Measurements from ENCODE around the gene C11orf42.

Gene C11orf42

DNA sequence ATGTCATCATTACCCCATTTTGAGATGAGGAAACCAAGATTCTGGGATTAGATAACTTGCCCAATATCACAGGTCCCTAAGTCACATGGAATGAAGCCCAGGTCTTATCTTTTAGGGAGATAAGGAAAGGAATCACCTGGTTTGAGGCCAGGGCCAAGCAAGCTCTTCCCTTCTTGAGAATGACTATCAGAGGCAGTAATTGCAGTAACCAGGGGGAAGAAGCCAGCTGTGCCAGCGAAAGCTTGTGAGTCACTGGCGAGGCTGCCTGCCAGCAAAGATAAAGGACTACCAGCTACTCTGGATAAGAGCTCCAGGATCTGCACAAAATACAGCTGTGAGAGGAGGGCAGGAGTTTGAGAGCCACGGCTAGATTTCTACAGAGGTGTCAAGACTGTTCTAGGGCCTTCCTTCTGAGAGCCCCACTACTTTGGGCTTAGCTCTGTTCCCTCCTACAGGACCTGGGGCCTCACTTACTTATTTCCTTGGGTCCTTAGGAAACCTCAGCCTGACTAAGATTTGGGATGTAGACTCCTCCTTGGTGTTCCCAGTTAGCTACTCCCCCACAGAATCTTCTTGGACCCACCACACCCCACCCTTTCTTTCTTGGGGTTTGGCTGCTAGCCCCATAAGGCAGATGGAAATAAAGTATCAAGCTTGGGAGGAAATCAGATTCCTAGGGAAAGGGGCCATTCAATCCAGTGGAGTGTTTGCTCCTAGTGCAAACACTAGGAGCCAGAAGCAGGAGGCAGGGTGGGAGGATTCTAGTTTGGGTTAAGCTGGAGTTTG is 44.6 kb downstream of the C11orf42 start:
- Histone ChIP-seq H3K4me3 (no peak overlapping the region), H3K9ac (no peak overlapping the region), H3K36me3 (no peaks in the 10 kb centered on the region), H3K27ac (no peak overlapping the region), H3K27me3 (no peaks in the 10 kb centered on the region), H3K4me1 (no peaks in the 10 kb centered on the region), H3K4me2 (no peak overlapping the region), H3K9me3 (no peaks in the 10 kb centered on the region), H4K20me1 (no peaks in the 10 kb centered on the region)
- no peak for TF ChIP-seq Cebpa-rat (IDR thresholded peaks at IDR 0.05)

DNA sequence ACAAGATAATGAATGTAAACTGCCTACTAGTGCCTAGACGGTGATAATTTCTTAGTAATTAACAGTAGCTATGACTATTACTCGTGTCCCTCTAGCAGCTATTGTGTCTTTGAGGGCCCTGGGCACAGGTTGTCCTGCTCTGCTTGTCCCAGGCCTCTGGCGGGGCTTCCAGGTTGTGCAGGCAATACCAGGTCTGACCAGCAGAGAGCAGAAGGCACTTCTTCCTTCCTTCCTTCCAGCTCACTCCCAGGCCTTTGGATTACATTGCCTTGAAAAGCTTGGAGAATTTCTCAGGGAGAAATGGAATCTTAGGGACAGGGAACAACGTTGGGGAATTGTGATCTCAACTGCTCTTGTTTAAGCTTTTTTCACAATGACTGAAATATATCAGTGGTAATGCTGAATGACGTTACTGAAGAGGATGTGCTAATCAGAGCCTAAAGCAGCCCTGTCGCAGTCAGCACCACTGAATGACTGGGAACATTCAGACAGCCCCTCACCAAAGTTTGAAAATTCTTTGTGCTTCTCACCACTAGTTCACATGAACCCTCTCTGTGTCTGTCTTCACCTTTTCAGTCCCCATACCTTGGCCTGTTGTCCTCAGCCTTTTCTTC is 45.9 kb downstream of the C11orf42 start:
- Histone ChIP-seq H3K4me3 (no peak overlapping the region), H3K4me1 (no peaks in the 10 kb centered on the region), H4K20me1 (no peaks in the 10 kb centered on the region)

DNA sequence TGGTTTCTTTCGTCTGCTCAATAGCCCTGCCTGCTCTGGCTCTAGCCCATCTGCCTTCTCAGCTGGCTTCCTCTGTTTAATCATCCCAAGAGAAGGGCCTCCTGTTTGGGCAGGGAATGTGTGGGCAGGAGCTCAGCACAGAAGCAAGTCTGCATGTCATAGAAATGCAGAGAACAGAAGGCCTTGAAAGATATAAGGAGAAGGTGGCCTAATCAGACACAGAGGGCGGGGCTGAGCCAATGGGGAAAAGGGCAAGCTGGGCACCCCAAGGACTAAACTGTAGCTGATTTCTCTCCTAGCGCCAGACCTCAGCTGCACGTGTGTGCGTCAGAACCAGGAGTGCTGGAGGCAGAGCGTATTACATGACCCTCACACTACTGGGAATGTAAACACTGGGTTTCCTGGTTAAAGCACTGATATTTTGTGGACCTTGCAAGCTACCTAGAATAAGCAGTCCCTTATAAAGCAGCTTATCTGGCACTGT is 46.7 kb downstream of the C11orf42 start:
- Histone ChIP-seq H4K20me1 (no peaks in the 10 kb centered on the region), H3K9ac (no peak overlapping the region), H3K4me3 (no peak overlapping the region), H3K36me3 (no peaks in the 10 kb centered on the region), H3K9me3 (no peaks in the 10 kb centered on the region), H3K27ac (no peak overlapping the region), H3K27me3 (no peaks in the 10 kb centered on the region), H3K4me2 (no peak overlapping the region), H3K4me1 (no peaks in the 10 kb centered on the region)
- no peak for TF ChIP-seq Cebpa-rat (IDR thresholded peaks at IDR 0.05)

More for the DNA sequence above, 45.9 kb downstream of the C11orf42 start:
- Histone ChIP-seq H3K36me3 (no peaks in the 10 kb centered on the region), H3K4me2 (no peak overlapping the region), H3K27ac (no peak overlapping the region), H3K9me3 (no peaks in the 10 kb centered on the region), H3K9ac (no peak overlapping the region), H3K27me3 (no peaks in the 10 kb centered on the region)
- TF ChIP-seq Cebpa-rat (IDR thresholded peaks at IDR 0.05): no peak

DNA sequence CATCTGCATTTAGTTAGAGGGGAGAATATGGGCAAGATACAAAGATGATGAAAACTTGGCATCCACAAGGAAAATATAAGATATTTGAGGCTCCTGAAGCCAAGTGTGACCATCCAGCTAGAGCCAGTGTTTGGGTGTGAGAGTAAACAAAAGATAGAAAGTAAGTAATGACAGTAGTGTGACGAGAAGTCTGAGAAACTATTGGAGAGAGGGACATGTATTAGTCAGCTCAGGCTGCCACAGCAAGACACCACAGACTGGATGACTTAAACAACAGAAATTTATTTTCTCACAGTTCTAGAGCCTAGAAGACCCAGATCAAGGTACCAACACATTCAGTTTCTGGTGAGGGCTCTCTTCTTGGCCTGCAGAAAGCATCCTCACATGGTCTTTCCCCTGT is 47.8 kb downstream of the C11orf42 start:
- Histone ChIP-seq H3K27me3 (no peaks in the 10 kb centered on the region), H3K9ac (no peak overlapping the region), H3K4me2 (no peak overlapping the region), H3K36me3 (no peaks in the 10 kb centered on the region), H3K4me1 (no peaks in the 10 kb centered on the region), H3K4me3 (no peak overlapping the region), H3K27ac (no peak overlapping the region), H4K20me1 (no peaks in the 10 kb centered on the region), H3K9me3 (no peaks in the 10 kb centered on the region)
- no peak for TF ChIP-seq Cebpa-rat (IDR thresholded peaks at IDR 0.05)

DNA sequence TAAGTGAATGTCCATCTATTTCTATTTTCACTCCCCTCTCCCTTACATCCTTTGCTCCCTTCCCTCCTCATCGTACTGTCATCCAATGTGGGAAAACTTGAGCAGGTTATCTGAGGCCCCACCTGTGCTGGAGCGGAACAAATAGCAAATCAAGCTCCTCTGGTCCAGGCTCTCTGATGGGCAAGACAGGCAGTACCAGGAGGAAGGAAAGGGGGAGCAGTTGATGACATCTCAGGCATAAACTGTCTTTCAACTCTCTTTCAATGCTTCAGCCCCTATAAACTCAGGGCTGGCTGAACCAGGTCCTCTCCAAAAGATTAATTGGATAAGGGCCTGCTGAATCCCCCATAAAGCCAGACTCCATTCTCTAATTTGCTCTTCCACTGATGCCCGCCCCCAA is 52.8 kb downstream of the C11orf42 start:
- Histone ChIP-seq H3K9me3 (peaks cover 4% of the 10 kb centered on the region; the same call in 1 of the 2 replicates), H3K4me1 (no peaks in the 10 kb centered on the region), H3K4me3 (no peak overlapping the region), H3K36me3 (no peaks in the 10 kb centered on the region), H3K27me3 (no peaks in the 10 kb centered on the region), H3K4me2 (no peak overlapping the region), H4K20me1 (no peaks in the 10 kb centered on the region), H3K9ac (no peak overlapping the region), H3K27ac (no peak overlapping the region)
- no peak for TF ChIP-seq Cebpa-rat (IDR thresholded peaks at IDR 0.05)

DNA sequence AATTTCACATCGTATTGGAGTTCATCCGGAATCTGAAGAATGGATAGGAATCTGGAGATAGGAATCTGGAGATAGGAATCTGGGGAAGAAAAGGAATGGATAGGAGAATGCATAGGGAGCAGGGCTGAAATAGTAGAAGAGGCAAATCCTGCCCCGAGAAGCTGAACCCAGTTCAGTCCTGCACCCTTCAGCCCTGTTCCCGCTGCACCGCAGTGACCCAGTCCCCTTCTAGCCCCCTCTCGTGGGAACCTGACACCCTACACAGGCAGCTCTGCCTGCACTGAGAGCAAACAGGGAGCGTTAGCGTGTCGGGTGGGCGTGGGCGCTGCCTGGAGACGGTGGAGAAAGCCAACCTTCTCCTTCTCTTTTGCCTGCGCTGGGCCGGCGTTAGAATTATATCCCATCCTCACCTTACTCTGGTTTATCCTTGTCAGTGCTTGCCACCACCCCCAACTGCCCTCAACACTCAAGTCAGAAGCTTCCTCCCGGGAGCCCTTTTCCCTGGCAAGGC is 53.3 kb downstream of the C11orf42 start:
- Histone ChIP-seq H3K9me3 (peaks cover 4% of the 10 kb centered on the region; the same call in 1 of the 2 replicates), H3K36me3 (no peaks in the 10 kb centered on the region), H3K4me3 (no peak overlapping the region), H3K4me2 (no peak overlapping the region), H3K9ac (no peak overlapping the region), H3K4me1 (no peaks in the 10 kb centered on the region), H4K20me1 (no peaks in the 10 kb centered on the region), H3K27ac (no peak overlapping the region), H3K27me3 (no peaks in the 10 kb centered on the region)
- no peak for TF ChIP-seq Cebpa-rat (IDR thresholded peaks at IDR 0.05)

DNA sequence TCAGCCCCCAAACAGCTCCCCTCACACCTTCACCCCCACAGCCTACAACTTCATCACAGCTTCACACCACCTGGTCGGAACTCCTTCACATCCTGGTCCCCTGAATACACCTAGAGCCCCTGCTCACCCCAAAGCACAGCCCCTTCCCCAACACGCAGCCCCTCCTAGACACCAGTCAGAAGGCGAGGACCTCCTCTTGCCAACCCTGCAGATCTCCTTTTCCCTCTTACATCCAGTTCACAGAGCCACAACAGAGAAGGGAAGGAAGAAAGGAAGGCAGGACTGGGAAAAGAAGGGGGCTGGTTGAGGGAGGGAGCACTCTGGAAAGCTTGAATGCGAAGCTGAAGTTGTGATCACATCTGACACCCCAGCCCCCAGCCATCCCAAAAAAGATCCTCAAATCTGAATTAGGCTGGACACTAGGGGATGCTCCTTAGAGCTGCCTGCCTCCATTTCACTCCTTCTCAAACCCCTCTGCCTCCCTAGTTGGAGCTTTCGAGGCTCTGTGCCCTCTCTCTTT is 54.9 kb downstream of the C11orf42 start:
- no peak overlapping the region for H3K4me3 ChIP-seq
- H3K27me3 ChIP-seq: no peaks in the 10 kb centered on the region
- no peak overlapping the region for H3K4me2 ChIP-seq
- no peak overlapping the region for H3K9ac ChIP-seq
- no peaks in the 10 kb centered on the region for H3K36me3 ChIP-seq
- H3K9me3 ChIP-seq: peaks cover 4% of the 10 kb centered on the region; the same call in 1 of the 2 replicates
- no peaks in the 10 kb centered on the region for H3K4me1 ChIP-seq
- TF ChIP-seq Cebpa-rat (IDR thresholded peaks at IDR 0.05): no peak
- no peaks in the 10 kb centered on the region for H4K20me1 ChIP-seq
- H3K27ac ChIP-seq: no peak overlapping the region
